H9 (cell line): Measurements from ENCODE around the gene CSRNP3. TPM values are rescaled to one million over a fixed set of nuclear protein-coding genes. Genes with fewer than 3 reads are reported as not detected.

Source experiments
- DNase-seq: peaks from one replicate; pipeline ENCODE4 v3.0.0-alpha.2; 2017
- H2AFZ ChIP-seq: one replicate; pipeline ENCODE4 v1.6.1; 2013; ENCODE audit warnings: mild to moderate bottlenecking, low read length, control low read depth, moderate library complexity
- H2AK5ac ChIP-seq: 2 replicates; pipeline ENCODE4 v1.6.1; 2013; ENCODE audit warnings: low read length, control low read depth, mixed read lengths; ENCODE audit not compliant: insufficient read length
- H2BK120ac ChIP-seq: one replicate; pipeline ENCODE4 v1.6.1; 2013; ENCODE audit warnings: low read depth, mild to moderate bottlenecking, low read length, control low read depth, inconsistent platforms; ENCODE audit not compliant: poor library complexity, severe bottlenecking
- H2BK12ac ChIP-seq: 2 replicates; pipeline ENCODE4 v1.6.1; 2013; ENCODE audit warnings: low read length, control low read depth, mixed read lengths, low read depth; ENCODE audit not compliant: insufficient read length
- H2BK15ac ChIP-seq: 2 replicates; pipeline ENCODE4 v1.6.1; 2013; ENCODE audit warnings: low read depth, low read length, control low read depth
- H2BK20ac ChIP-seq: one replicate; pipeline ENCODE4 v1.6.1; 2013; ENCODE audit warnings: low read depth, mild to moderate bottlenecking, low read length, control low read depth, inconsistent platforms; ENCODE audit not compliant: poor library complexity, severe bottlenecking
- H2BK5ac ChIP-seq: 2 replicates; pipeline ENCODE4 v1.6.1; 2013; ENCODE audit warnings: low read length, control low read depth, mixed read lengths; ENCODE audit not compliant: insufficient read length
- H3K14ac ChIP-seq: 2 replicates; pipeline ENCODE4 v1.6.1; 2013; ENCODE audit warnings: low read length, control low read depth; ENCODE audit not compliant: insufficient read depth
- H3K18ac ChIP-seq: 2 replicates; pipeline ENCODE4 v1.6.1; 2013; ENCODE audit warnings: low read depth, mild to moderate bottlenecking, mixed read lengths, low read length, control low read depth; ENCODE audit not compliant: insufficient read length
- H3K23ac ChIP-seq: 2 replicates; pipeline ENCODE4 v1.6.1; 2013; ENCODE audit warnings: low read length, control low read depth, mixed read lengths, low read depth; ENCODE audit not compliant: insufficient read length
- H3K23me2 ChIP-seq: 2 replicates; pipeline ENCODE4 v1.6.1; 2013; ENCODE audit warnings: low read depth, mild to moderate bottlenecking, mixed read lengths, low read length, control low read depth; ENCODE audit not compliant: insufficient read length, poor library complexity, severe bottlenecking
- H3K27ac ChIP-seq: 2 replicates; pipeline ENCODE4 v1.5.1; 2013; ENCODE audit warnings: low read length, control low read depth, mixed read lengths, low read depth; ENCODE audit not compliant: insufficient read length
- H3K27me3 ChIP-seq: 2 replicates; pipeline ENCODE4 v1.6.1; 2013; ENCODE audit warnings: low read length, control low read depth, inconsistent platforms; ENCODE audit not compliant: insufficient read depth
- H3K4ac ChIP-seq: 2 replicates; pipeline ENCODE4 v1.6.1; 2013; ENCODE audit warnings: low read depth, mild to moderate bottlenecking, control low read depth, inconsistent platforms, low read length, moderate library complexity
- H3K4me1 ChIP-seq: 2 replicates; pipeline ENCODE4 v1.6.1; 2013; ENCODE audit warnings: low read length, control low read depth, inconsistent platforms; ENCODE audit not compliant: insufficient read depth
- H3K4me2 ChIP-seq: 2 replicates; pipeline ENCODE4 v1.6.1; 2013; ENCODE audit warnings: low read length, control low read depth, mixed read lengths; ENCODE audit not compliant: insufficient read length, insufficient read depth
- H3K56ac ChIP-seq: 2 replicates; pipeline ENCODE4 v1.6.1; 2013; ENCODE audit warnings: low read depth, mild to moderate bottlenecking, mixed read lengths, low read length, control low read depth; ENCODE audit not compliant: insufficient read length
- H3K79me1 ChIP-seq: 2 replicates; pipeline ENCODE4 v1.6.1; 2013; ENCODE audit warnings: low read depth, mild to moderate bottlenecking, moderate library complexity, low read length, control low read depth, inconsistent platforms; ENCODE audit not compliant: insufficient read depth, poor library complexity, severe bottlenecking
- H3K79me2 ChIP-seq: 2 replicates; pipeline ENCODE4 v1.6.1; 2013; ENCODE audit warnings: low read length, control low read depth, inconsistent platforms; ENCODE audit not compliant: insufficient read depth
- H3K9ac ChIP-seq: 2 replicates; pipeline ENCODE4 v1.6.1; 2013; ENCODE audit warnings: low read length, control low read depth, mixed read lengths; ENCODE audit not compliant: insufficient read length; ENCODE audit errors: extremely low read depth
- H3K9me3 ChIP-seq: one replicate; pipeline ENCODE4 v1.6.1; 2013; ENCODE audit warnings: low read depth, low read length, inconsistent platforms; ENCODE audit not compliant: control insufficient read depth
- H3T11ph ChIP-seq: one replicate; pipeline ENCODE4 v1.6.1; 2013; ENCODE audit warnings: mild to moderate bottlenecking, low read length, control low read depth, inconsistent platforms
- H4K20me1 ChIP-seq: one replicate; pipeline ENCODE4 v1.6.1; 2013; ENCODE audit not compliant: control insufficient read depth, insufficient read length, insufficient read depth
- H4K5ac ChIP-seq: 2 replicates; pipeline ENCODE4 v1.6.1; 2013; ENCODE audit warnings: low read depth, mild to moderate bottlenecking, mixed read lengths, low read length, control low read depth; ENCODE audit not compliant: insufficient read length
- H4K8ac ChIP-seq: replicated peaks from 2 replicates; pipeline ENCODE4 v1.6.1; 2013; ENCODE audit warnings: low read length, control low read depth, mixed read lengths, low read depth; ENCODE audit not compliant: insufficient read length
- H4K91ac ChIP-seq: 2 replicates; pipeline ENCODE4 v1.6.1; 2013; ENCODE audit warnings: low read depth, mild to moderate bottlenecking, moderate library complexity, mixed read lengths, low read length, control low read depth; ENCODE audit not compliant: insufficient read length
- H3K27ac Mint-ChIP-seq, 3 experiments: 2 replicates in 2 of 3; 3 replicates in 1 of 3; pipeline ENCODE4 v1.8.0; 2020 to 2021; ENCODE audit warnings: mixed read lengths in 3 of 3, mild to moderate bottlenecking in 1 of 3, moderate library complexity in 1 of 3
- H3K27me3 Mint-ChIP-seq: 2 replicates; pipeline ENCODE4 v1.8.0; 2021; ENCODE audit warnings: low read depth, mild to moderate bottlenecking, moderate library complexity, mixed read lengths
- H3K36me3 Mint-ChIP-seq, 3 experiments: 2 replicates in 2 of 3; 3 replicates in 1 of 3; pipeline ENCODE4 v1.8.0; 2020 to 2021; ENCODE audit warnings: low read depth in 3 of 3, mixed read lengths in 3 of 3; ENCODE audit not compliant: insufficient read depth in 1 of 3
- H3K4me1 Mint-ChIP-seq, 2 experiments: 2 replicates each; pipeline ENCODE4 v1.8.0; 2020; ENCODE audit warnings: mixed read lengths in 2 of 2
- H3K4me3 Mint-ChIP-seq, 2 experiments: 2 replicates in 1 of 2; 3 replicates in 1 of 2; pipeline ENCODE4 v1.8.0; 2020 to 2021; ENCODE audit warnings: mild to moderate bottlenecking in 2 of 2, mixed read lengths in 2 of 2, moderate library complexity in 1 of 2
- H3K9me3 Mint-ChIP-seq, 2 experiments: 2 replicates in 1 of 2; 3 replicates in 1 of 2; pipeline ENCODE4 v1.8.0; 2020; ENCODE audit warnings: mild to moderate bottlenecking in 2 of 2, mixed read lengths in 2 of 2, moderate library complexity in 1 of 2
- CTCF ChIP-seq: fragments of 200-600 bp; sonication (generic); conservative IDR thresholded peaks from 3 replicates; pipeline ENCODE4 v1.8.0; 2021; ENCODE audit warnings: antibody characterized with exemption, mild to moderate bottlenecking
- total RNA-seq: library from RNA; stranded (reverse); gene quantifications from 2 replicates; pipeline ENCODE4 v1.2.1, GENCODE V29; 2021

CSRNP3 gene
- total RNA-seq, 1 experiment from 2014 or later = 3.6 TPM

GRCh38 chr2:165662720-165663119 lies 193.2 kb downstream of the CSRNP3 start:
- Histone ChIP-seq H3K56ac (no peak overlapping the region), H3K4me1 (no peaks in the 10 kb centered on the region), H3K9ac (no peak overlapping the region), H3K18ac (no peak overlapping the region), H2BK12ac (no peak overlapping the region), H3K23me2 (no peaks in the 10 kb centered on the region), H4K5ac (no peak overlapping the region), H3K23ac (no peak overlapping the region), H3K79me1 (no peaks in the 10 kb centered on the region), H2BK15ac (no peak overlapping the region), H2BK120ac (no peak overlapping the region), H4K91ac (no peak overlapping the region), H3K14ac (no peak overlapping the region), H4K8ac (no peak overlapping the region), H3K27ac (no peak overlapping the region), H3T11ph (no peak overlapping the region), H2AK5ac (no peak overlapping the region), H3K4ac (no peak overlapping the region), H4K20me1 (no peaks in the 10 kb centered on the region), H2BK5ac (no peak overlapping the region), H3K27me3 (no peaks in the 10 kb centered on the region), H3K79me2 (no peaks in the 10 kb centered on the region), H3K9me3 (no peaks in the 10 kb centered on the region), H2AFZ (no peak overlapping the region), H2BK20ac (no peak overlapping the region), H3K4me2 (no peak overlapping the region)
- Mint-ChIP-seq H3K4me1 (no peaks in the 10 kb centered on the region), H3K27me3 (no peaks in the 10 kb centered on the region), H3K4me3 (no peak overlapping the region), H3K9me3 (peaks cover 0 to 4% of the 10 kb centered on the region in 2 experiments; a peak in 1 of 5 replicates), H3K27ac (no peak overlapping the region), H3K36me3 (peaks cover 4 to 8% (median 7%) of the 10 kb centered on the region in 3 experiments; a peak in 5 of 7 replicates)
- TF ChIP-seq CTCF = no peak
- DNase-seq = no peak
